Body of pancreas (tissue), 4 donors: Measurements from ENCODE around the gene HHAT. TPM values are rescaled to one million over a fixed set of nuclear protein-coding genes. Genes with fewer than 3 reads are reported as not detected.
A peak's percentile ranks its signal among the peaks of the same experiment; 100 is the strongest.

Experiments
- ATAC-seq: fragments of 150-250 bp; one replicate; pipeline ENCODE4 v1.9.1; 2016
- DNase-seq, 4 donors: peaks; one replicate each; pipeline ENCODE4 v3.0.0-alpha.2; 2019
- H3K27ac ChIP-seq, 4 donors: fragments of 200-600 bp; sonication (generic); 1 replicate in 3 of 4; 2 replicates in 1 of 4; pipeline versions ENCODE4 v1.5.1 to v1.6.1; 2016 to 2019; ENCODE audit warnings: mild to moderate bottlenecking in 1 of 4, mixed read lengths in 1 of 4, moderate library complexity in 1 of 4
- H3K27me3 ChIP-seq, 2 donors: fragments of 200-600 bp; sonication (generic); one replicate each; pipeline ENCODE4 v1.6.0; 2016; ENCODE audit warnings: mild to moderate bottlenecking in 1 of 2
- H3K36me3 ChIP-seq, 2 donors: fragments of 200-600 bp; sonication (generic); replicated peaks in 1 of 2; 2 replicates each; pipeline ENCODE4 v1.5.1; 2016; ENCODE audit warnings: low read depth in 2 of 2; ENCODE audit not compliant: insufficient read depth in 1 of 2
- H3K4me1 ChIP-seq: fragments of 200-600 bp; sonication (generic); one replicate; pipeline ENCODE4 v1.6.0; 2016
- H3K4me3 ChIP-seq, 2 donors: fragments of 200-600 bp; sonication (generic); 1 replicate in 1 of 2; 2 replicates in 1 of 2; pipeline ENCODE4 v1.5.1; 2016 to 2019
- H3K9me3 ChIP-seq, 3 donors: fragments of 200-600 bp; sonication (generic); 1 replicate in 2 of 3; 2 replicates in 1 of 3; pipeline ENCODE4 v1.5.1; 2016
- POLR2A ChIP-seq, 3 donors: fragments of 450-650 bp; IDR thresholded peaks; one replicate each; pipeline ENCODE4 v1.6.1; 2016; ENCODE audit warnings: antibody characterized with exemption in 3 of 3, mild to moderate bottlenecking in 2 of 3
- WGBS, 2 donors: methylation state at CpG; one replicate each; pipeline ENCODE4 v1.1.5; 2017; 5-methylcytosine and 5-hydroxymethylcytosine counted together
- intact Hi-C: fragments of 100-400 bp; cut with DNase I; formaldehyde crosslinking; loops from one replicate; pipeline ENCODE4 v1.15.1; 2023
- total RNA-seq, 2 donors: library from RNA; depleted of rRNA; stranded (reverse); fragments of >200 nt; gene quantifications; one replicate each; pipeline ENCODE4 v1.1.0, GENCODE V29; 2016
- TF ChIP-seq, protein P1 (sequence below), 7 experiments: fragments of 450-650 bp in 4 of 7; fragments of 200-600 bp in 3 of 7; sonication (generic) in 3 of 7; IDR thresholded peaks; one replicate each; pipeline ENCODE4 v1.5.1; 2016 to 2019; ENCODE audit warnings: antibody characterized with exemption in 7 of 7

Gene HHAT
- total RNA-seq, 2 donors from 2014 or later = 4.4 to 19.4 TPM

DNA sequence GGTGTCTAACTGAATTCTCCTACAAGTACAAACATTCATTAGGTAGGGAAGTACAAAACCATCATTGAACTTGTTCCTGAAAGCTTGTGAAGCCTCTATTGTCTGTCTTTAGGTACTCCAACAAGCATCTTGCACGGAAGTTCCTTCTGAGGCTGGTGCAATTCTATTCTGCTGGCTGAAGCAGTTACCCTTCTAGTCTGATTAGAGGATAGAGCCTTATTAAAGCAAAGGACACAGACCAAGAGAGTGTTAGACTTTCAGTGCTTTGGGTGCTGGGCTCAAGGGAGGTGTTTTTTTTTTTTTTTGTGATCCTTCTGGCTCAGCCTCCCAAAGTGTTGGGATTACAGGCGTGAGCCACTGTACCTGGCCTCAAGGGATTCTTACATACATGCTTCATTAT, 43.8 kb downstream of the HHAT start:
- no peak for DNase-seq
- no peak overlapping the region for H3K27ac ChIP-seq
- WGBS, 2 donors = 96 to 100% methylated on average over 2 of the region's 2 CpGs

GRCh38 chr1:210372931-210373627, 44.4 kb downstream of the HHAT start:
- Histone ChIP-seq H3K4me1 (peaks cover 5% of the 10 kb centered on the region), H3K4me3 (no peak overlapping the region), H3K36me3 (no peaks in the 10 kb centered on the region), H3K9me3 (no peaks in the 10 kb centered on the region), H3K27me3 (no peaks in the 10 kb centered on the region), H3K27ac (peak overlapping the region in 1 of 4 donors; percentile 7)
- 79 to 80% methylated on average over 6 of the region's 6 CpGs for WGBS, 2 donors
- no peak for ATAC-seq
- DNase-seq = no peak
- no peak for TF ChIP-seq POLR2A (IDR thresholded peaks at IDR 0.05)
- TF ChIP-seq, protein P1, sequence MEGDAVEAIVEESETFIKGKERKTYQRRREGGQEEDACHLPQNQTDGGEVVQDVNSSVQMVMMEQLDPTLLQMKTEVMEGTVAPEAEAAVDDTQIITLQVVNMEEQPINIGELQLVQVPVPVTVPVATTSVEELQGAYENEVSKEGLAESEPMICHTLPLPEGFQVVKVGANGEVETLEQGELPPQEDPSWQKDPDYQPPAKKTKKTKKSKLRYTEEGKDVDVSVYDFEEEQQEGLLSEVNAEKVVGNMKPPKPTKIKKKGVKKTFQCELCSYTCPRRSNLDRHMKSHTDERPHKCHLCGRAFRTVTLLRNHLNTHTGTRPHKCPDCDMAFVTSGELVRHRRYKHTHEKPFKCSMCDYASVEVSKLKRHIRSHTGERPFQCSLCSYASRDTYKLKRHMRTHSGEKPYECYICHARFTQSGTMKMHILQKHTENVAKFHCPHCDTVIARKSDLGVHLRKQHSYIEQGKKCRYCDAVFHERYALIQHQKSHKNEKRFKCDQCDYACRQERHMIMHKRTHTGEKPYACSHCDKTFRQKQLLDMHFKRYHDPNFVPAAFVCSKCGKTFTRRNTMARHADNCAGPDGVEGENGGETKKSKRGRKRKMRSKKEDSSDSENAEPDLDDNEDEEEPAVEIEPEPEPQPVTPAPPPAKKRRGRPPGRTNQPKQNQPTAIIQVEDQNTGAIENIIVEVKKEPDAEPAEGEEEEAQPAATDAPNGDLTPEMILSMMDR (IDR thresholded peaks at IDR 0.05) = no peak
- intact Hi-C loops = no loop called here

More for the DNA sequence above, 43.8 kb downstream of the HHAT start:
- peaks cover 5% of the 10 kb centered on the region for H3K4me1 ChIP-seq
- H3K4me3 ChIP-seq = no peak overlapping the region
- H3K36me3 ChIP-seq = no peaks in the 10 kb centered on the region
- intact Hi-C loops = no loop called here
- H3K9me3 ChIP-seq = no peaks in the 10 kb centered on the region
- no peaks in the 10 kb centered on the region for H3K27me3 ChIP-seq
- TF ChIP-seq POLR2A (IDR thresholded peaks at IDR 0.05) = no peak
- TF ChIP-seq, protein P1 (IDR thresholded peaks at IDR 0.05) = no peak
- ATAC-seq = no peak

GRCh38 chr1:210373628-210373877, 44.9 kb downstream of the HHAT start:
- Histone ChIP-seq H3K36me3 (no peaks in the 10 kb centered on the region), H3K4me3 (no peak overlapping the region), H3K9me3 (no peaks in the 10 kb centered on the region), H3K4me1 (peaks cover 5% of the 10 kb centered on the region), H3K27ac (peak overlapping the region in 3 of 4 donors; percentile 7 to 78 (median 38)), H3K27me3 (no peaks in the 10 kb centered on the region)
- TF ChIP-seq POLR2A (IDR thresholded peaks at IDR 0.05) = no peak
- TF ChIP-seq, protein P1 (IDR thresholded peaks at IDR 0.05) = no peak
- intact Hi-C loops = no loop called here
- ATAC-seq (no peak), DNase-seq (no peak)
- 53% methylated on average over 1 of the region's 1 CpG for WGBS, 2 donors

GRCh38 chr1:210373878-210374599, 45.3 kb downstream of the HHAT start:
- ATAC-seq (peak; percentile 82), DNase-seq (peak; percentile 53 to 59 (median 58))
- peak overlapping the region in 3 of 4 donors; percentile 7 to 78 (median 38) for H3K27ac ChIP-seq
- WGBS, 2 donors = 31 to 35% methylated on average over 9 of the region's 9 CpGs
- TF ChIP-seq, protein P1 (IDR thresholded peaks at IDR 0.05) = peak in 6 of 7 experiments; percentile 33 to 61 (median 56)
- TF ChIP-seq POLR2A (IDR thresholded peaks at IDR 0.05) = peak in 2 of 3 donors; percentile 60 to 73
- intact Hi-C loops = no loop called here
- no peaks in the 10 kb centered on the region for H3K27me3 ChIP-seq
- H3K4me1 ChIP-seq = peaks cover 5% of the 10 kb centered on the region
- no peaks in the 10 kb centered on the region for H3K36me3 ChIP-seq
- no peaks in the 10 kb centered on the region for H3K9me3 ChIP-seq
- H3K4me3 ChIP-seq = no peak overlapping the region
